Liver (tissue), 9 donors: ENCODE data around the gene TIGD1. TPM values are rescaled to one million over a fixed set of nuclear protein-coding genes. Genes with fewer than 3 reads are reported as not detected.
"Not testable (repeated sequence)": the region's sequence is repeated elsewhere in the genome, so short reads cannot be mapped to it uniquely, and the experiment has no call there.

Experiments
- DNase-seq: peaks from one replicate; pipeline ENCODE4 v3.0.0-alpha.2; 2017; ENCODE audit warnings: low spot score
- H3K27ac ChIP-seq, 2 donors: one replicate each; pipeline ENCODE4 v1.7.0; 2013; ENCODE audit warnings: inconsistent platforms in 2 of 2, low read length in 2 of 2, control low read depth in 1 of 2, low read depth in 1 of 2, mild to moderate bottlenecking in 1 of 2
- H3K27me3 ChIP-seq, 4 donors: one replicate each; pipeline versions ENCODE4 v1.6.1 to v1.7.0; 2013; ENCODE audit warnings: low read length in 3 of 4, inconsistent platforms in 1 of 4, mild to moderate bottlenecking in 1 of 4, moderate library complexity in 1 of 4; ENCODE audit not compliant: control insufficient read depth in 4 of 4, insufficient read depth in 4 of 4
- H3K36me3 ChIP-seq, 4 donors: one replicate each; pipeline versions ENCODE4 v1.6.1 to v1.7.0; 2013; ENCODE audit warnings: low read length in 3 of 4, mild to moderate bottlenecking in 3 of 4, low read depth in 1 of 4, moderate library complexity in 1 of 4; ENCODE audit not compliant: control insufficient read depth in 4 of 4, insufficient read depth in 3 of 4
- H3K4me1 ChIP-seq, 4 donors: one replicate each; pipeline versions ENCODE4 v1.6.1 to v1.7.0; 2013; ENCODE audit warnings: low read length in 3 of 4, mild to moderate bottlenecking in 3 of 4, moderate library complexity in 1 of 4; ENCODE audit not compliant: control insufficient read depth in 4 of 4, insufficient read depth in 4 of 4
- H3K4me3 ChIP-seq, 3 donors: one replicate each; pipeline versions ENCODE4 v1.6.1 to v1.7.0; 2013; ENCODE audit warnings: low read length in 3 of 3, control low read depth in 1 of 3, low read depth in 1 of 3, mild to moderate bottlenecking in 1 of 3
- H3K9ac ChIP-seq, 2 donors: one replicate each; pipeline ENCODE4 v1.7.0; 2013; ENCODE audit warnings: low read length in 2 of 2, mild to moderate bottlenecking in 2 of 2, moderate library complexity in 2 of 2, control low read depth in 1 of 2, low read depth in 1 of 2
- H3K9me3 ChIP-seq, 4 donors: one replicate each; pipeline versions ENCODE4 v1.6.1 to v1.7.0; 2013; ENCODE audit warnings: low read length in 3 of 4; ENCODE audit not compliant: control insufficient read depth in 4 of 4
- FOXA1 ChIP-seq: IDR thresholded peaks from 2 replicates; pipeline ENCODE4 v1.6.1; 2016; ENCODE audit warnings: antibody characterized with exemption
- FOXA2 ChIP-seq: IDR thresholded peaks from 2 replicates; pipeline ENCODE4 v1.6.1; 2016; ENCODE audit warnings: antibody characterized with exemption
- GABPA ChIP-seq, 2 donors: IDR thresholded peaks in 1 of 2; conservative IDR thresholded peaks in 1 of 2; 2 replicates each; pipeline ENCODE4 v1.6.1; 2016; ENCODE audit warnings: antibody characterized with exemption in 2 of 2, mild to moderate bottlenecking in 1 of 2, moderate library complexity in 1 of 2
- HNF4A ChIP-seq, 2 donors: conservative IDR thresholded peaks; 2 replicates each; pipeline ENCODE4 v1.6.1; 2016; ENCODE audit warnings: antibody characterized with exemption in 2 of 2, mild to moderate bottlenecking in 2 of 2
- HNF4G ChIP-seq: IDR thresholded peaks from 2 replicates; pipeline ENCODE4 v1.6.1; 2016; ENCODE audit warnings: antibody characterized with exemption
- JUND ChIP-seq, 2 donors: IDR thresholded peaks; 2 replicates each; pipeline ENCODE4 v1.6.1; 2016; ENCODE audit warnings: antibody characterized with exemption in 2 of 2
- NR2F2 ChIP-seq: IDR thresholded peaks from 2 replicates; pipeline ENCODE4 v1.6.1; 2016; ENCODE audit warnings: antibody characterized with exemption
- RAD21 ChIP-seq, 2 donors: IDR thresholded peaks; 2 replicates each; pipeline ENCODE4 v1.6.1; 2016; ENCODE audit warnings: antibody characterized with exemption in 2 of 2, mild to moderate bottlenecking in 2 of 2
- RXRA ChIP-seq, 2 donors: IDR thresholded peaks; 2 replicates each; pipeline ENCODE4 v1.6.1; 2017 to 2018; ENCODE audit warnings: antibody characterized with exemption in 2 of 2, mild to moderate bottlenecking in 1 of 2
- SP1 ChIP-seq: IDR thresholded peaks from 2 replicates; pipeline ENCODE4 v1.6.1; 2018; ENCODE audit warnings: antibody characterized with exemption, mild to moderate bottlenecking
- TAF1 ChIP-seq: conservative IDR thresholded peaks from 2 replicates; pipeline ENCODE4 v1.6.1; 2016; ENCODE audit warnings: antibody characterized with exemption, mild to moderate bottlenecking
- YY1 ChIP-seq: IDR thresholded peaks from 2 replicates; pipeline ENCODE4 v1.6.1; 2016; ENCODE audit warnings: antibody characterized with exemption, mild to moderate bottlenecking
- WGBS: extraction: QIAGEN DNeasy Blood & Tissue Kit; methylation state at CpG from one replicate; pipeline ENCODE4 v1.1.7; 2013; 5-methylcytosine and 5-hydroxymethylcytosine counted together
- polyA plus RNA-seq, 2 donors: library from polyadenylated mRNA; stranded (reverse) in 1 of 2; unstranded in 1 of 2; fragments of 200-250 nt in 1 of 2; fragments of >200 nt in 1 of 2; fragmentation: Nextera tagmentation in 1 of 2; extraction: Ambion mirVana in 1 of 2; gene quantifications; one replicate each; pipeline versions ENCODE4 v1.2.1 to v1.2.3, GENCODE V29; 2013 to 2015
- total RNA-seq, 2 donors: library from RNA; depleted of rRNA; stranded (reverse); fragments of >200 nt; gene quantifications; one replicate each; pipeline ENCODE4 v1.2.3, GENCODE V29; 2014
- TF ChIP-seq, protein P1 (sequence below): IDR thresholded peaks from 2 replicates; pipeline ENCODE4 v1.6.1; 2016; ENCODE audit warnings: antibody characterized with exemption
- TF ChIP-seq, protein P2 (sequence below): IDR thresholded peaks from 2 replicates; pipeline ENCODE4 v1.6.1; 2016; ENCODE audit warnings: antibody characterized with exemption
- TF ChIP-seq, protein P3 (sequence below): fragments of 150-350 bp; IDR thresholded peaks from 2 replicates; pipeline ENCODE4 v1.5.1; 2017; ENCODE audit warnings: improper control_type of control experiment, low read depth, low read length; ENCODE audit not compliant: missing input control
- TF ChIP-seq, protein P4 (sequence below): IDR thresholded peaks from 2 replicates; pipeline ENCODE4 v1.6.1; 2016; ENCODE audit warnings: antibody characterized with exemption, mild to moderate bottlenecking
- TF ChIP-seq, protein P5 (sequence below): IDR thresholded peaks from 2 replicates; pipeline ENCODE4 v1.6.1; 2016; ENCODE audit warnings: antibody characterized with exemption
- donor health status: healthy.
- donor health status: healthy.
- donor health status: healthy.
- donor health status: healthy.
- donor health status: healthy.

TIGD1 gene
- total and polyA plus RNA-seq, 4 donors: 0.50 to 3.0 (median 1.7) TPM

DNA sequence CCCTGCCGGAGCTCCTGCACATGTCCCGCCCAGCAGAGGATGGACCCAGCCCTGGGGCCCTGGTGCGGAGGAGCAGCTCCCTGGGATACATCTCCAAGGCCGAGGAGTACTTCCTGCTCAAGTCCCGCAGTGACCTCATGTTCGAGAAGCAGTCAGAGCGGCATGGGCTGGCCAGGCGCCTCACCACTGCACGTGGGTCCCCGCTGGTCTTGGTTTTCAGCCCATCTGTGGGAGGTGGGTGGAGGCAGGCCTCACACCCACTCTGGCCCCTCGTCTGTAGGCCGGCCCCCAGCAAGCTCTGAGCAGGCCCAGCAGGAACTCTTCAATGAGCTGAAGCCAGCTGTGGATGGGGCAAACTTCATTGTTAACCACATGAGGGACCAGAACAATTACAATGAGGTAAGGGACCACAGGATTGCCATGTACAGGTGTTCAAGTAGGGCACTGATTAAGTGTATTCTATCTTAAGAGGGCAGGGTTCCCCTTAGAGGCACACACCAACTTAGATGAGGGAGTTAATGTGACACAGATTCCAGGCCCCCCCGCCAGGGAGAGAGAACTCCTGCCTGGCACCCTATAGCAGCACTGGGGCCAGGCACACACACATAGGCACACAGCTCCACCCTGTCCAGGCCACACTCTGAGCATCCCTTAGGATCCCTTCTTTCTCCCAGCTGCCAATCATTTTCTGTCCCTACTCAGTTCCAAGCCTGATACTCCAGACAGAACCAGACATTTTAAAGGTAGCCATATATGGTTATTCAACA, 16.2 kb downstream of the TIGD1 start:
- TF ChIP-seq GABPA (IDR thresholded peaks at IDR 0.05 in 1 of 2, conservative IDR thresholded peaks at IDR 0.05 in 1 of 2) (no peak), SP1 (no peak), NR2F2 (no peak), FOXA1 (no peak), FOXA2 (no peak)
- H3K27ac ChIP-seq: no peak overlapping the region
- DNase-seq: no peak
- H3K9me3 ChIP-seq: peaks cover 0 to 3% (median under 1%) of the 10 kb centered on the region in 4 donors
- no peaks in the 10 kb centered on the region for H3K36me3 ChIP-seq
- no peak overlapping the region for H3K9ac ChIP-seq
- 84% methylated on average over 13 of the region's 13 CpGs for WGBS
- H3K4me3 ChIP-seq: no peak overlapping the region
- H3K4me1 ChIP-seq: no peaks in the 10 kb centered on the region
- H3K27me3 ChIP-seq: no peaks in the 10 kb centered on the region

DNA sequence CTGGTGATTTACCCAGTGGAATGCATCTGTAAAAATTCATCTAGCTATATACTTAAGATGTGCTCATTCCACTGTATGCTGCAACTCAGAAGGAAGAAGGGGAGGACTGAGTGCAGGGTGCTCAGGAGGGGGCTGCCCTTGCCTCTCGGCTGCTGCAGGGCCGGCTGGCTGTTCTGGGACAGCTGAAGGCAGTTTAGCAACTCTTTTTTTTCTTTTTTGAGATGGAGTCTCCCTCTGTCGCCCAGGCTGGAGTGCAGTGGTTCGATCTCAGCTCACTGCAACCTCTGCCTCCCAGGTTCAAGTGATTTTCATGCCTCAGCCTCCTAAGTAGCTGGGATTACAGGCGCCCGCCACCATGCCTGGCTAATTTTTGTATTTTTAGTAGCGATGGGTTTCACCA, 17.5 kb downstream of the TIGD1 start:
- not testable (repeated sequence) for DNase-seq, H3K4me1 ChIP-seq, H3K36me3 ChIP-seq, H3K4me3 ChIP-seq, H3K9ac ChIP-seq, H3K27me3 ChIP-seq, H3K27ac ChIP-seq, H3K9me3 ChIP-seq
- 88% methylated on average over 7 of the region's 7 CpGs for WGBS

DNA sequence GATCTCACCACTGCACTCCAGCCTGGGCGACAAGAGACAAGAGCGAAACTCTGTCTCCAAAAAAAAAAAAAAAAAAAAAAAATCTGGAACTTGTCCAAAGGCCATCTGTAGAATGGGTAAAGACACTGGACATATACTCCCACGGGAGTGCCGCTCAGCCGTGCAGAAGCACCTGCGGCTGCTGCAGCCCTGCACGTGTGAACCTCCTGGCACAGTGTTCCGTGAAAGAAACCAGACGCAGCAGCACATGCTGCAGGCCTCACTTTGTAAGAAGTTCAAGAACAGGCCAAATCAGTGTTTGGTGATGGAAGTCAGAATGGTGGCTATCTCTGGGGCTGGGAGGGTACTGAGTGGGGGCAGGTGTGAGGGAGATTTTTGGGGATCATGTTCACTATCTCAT, 17.9 kb downstream of the TIGD1 start:
- no peak overlapping the region for H3K9ac ChIP-seq
- H3K9me3 ChIP-seq: peaks cover 0 to 3% (median under 1%) of the 10 kb centered on the region in 4 donors
- H3K27ac ChIP-seq: no peak overlapping the region
- no peaks in the 10 kb centered on the region for H3K36me3 ChIP-seq
- DNase-seq: no peak
- H3K27me3 ChIP-seq: peaks cover 0 to 2% (median 0%) of the 10 kb centered on the region in 4 donors
- TF ChIP-seq GABPA (IDR thresholded peaks at IDR 0.05 in 1 of 2, conservative IDR thresholded peaks at IDR 0.05 in 1 of 2) (no peak), NR2F2 (no peak), YY1 (no peak), RAD21 (IDR thresholded peaks at IDR 0.05) (no peak), RXRA (IDR thresholded peaks at IDR 0.05) (no peak), HNF4A (conservative IDR thresholded peaks at IDR 0.05) (no peak), HNF4G (no peak), TAF1 (no peak), JUND (IDR thresholded peaks at IDR 0.05) (no peak), FOXA1 (no peak), FOXA2 (no peak), SP1 (no peak)
- TF ChIP-seq, protein P1, sequence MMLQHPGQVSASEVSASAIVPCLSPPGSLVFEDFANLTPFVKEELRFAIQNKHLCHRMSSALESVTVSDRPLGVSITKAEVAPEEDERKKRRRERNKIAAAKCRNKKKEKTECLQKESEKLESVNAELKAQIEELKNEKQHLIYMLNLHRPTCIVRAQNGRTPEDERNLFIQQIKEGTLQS: no peak
- TF ChIP-seq, protein P2, sequence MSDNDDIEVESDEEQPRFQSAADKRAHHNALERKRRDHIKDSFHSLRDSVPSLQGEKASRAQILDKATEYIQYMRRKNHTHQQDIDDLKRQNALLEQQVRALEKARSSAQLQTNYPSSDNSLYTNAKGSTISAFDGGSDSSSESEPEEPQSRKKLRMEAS: no peak
- TF ChIP-seq, protein P3, sequence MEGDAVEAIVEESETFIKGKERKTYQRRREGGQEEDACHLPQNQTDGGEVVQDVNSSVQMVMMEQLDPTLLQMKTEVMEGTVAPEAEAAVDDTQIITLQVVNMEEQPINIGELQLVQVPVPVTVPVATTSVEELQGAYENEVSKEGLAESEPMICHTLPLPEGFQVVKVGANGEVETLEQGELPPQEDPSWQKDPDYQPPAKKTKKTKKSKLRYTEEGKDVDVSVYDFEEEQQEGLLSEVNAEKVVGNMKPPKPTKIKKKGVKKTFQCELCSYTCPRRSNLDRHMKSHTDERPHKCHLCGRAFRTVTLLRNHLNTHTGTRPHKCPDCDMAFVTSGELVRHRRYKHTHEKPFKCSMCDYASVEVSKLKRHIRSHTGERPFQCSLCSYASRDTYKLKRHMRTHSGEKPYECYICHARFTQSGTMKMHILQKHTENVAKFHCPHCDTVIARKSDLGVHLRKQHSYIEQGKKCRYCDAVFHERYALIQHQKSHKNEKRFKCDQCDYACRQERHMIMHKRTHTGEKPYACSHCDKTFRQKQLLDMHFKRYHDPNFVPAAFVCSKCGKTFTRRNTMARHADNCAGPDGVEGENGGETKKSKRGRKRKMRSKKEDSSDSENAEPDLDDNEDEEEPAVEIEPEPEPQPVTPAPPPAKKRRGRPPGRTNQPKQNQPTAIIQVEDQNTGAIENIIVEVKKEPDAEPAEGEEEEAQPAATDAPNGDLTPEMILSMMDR: no peak
- TF ChIP-seq, protein P4, sequence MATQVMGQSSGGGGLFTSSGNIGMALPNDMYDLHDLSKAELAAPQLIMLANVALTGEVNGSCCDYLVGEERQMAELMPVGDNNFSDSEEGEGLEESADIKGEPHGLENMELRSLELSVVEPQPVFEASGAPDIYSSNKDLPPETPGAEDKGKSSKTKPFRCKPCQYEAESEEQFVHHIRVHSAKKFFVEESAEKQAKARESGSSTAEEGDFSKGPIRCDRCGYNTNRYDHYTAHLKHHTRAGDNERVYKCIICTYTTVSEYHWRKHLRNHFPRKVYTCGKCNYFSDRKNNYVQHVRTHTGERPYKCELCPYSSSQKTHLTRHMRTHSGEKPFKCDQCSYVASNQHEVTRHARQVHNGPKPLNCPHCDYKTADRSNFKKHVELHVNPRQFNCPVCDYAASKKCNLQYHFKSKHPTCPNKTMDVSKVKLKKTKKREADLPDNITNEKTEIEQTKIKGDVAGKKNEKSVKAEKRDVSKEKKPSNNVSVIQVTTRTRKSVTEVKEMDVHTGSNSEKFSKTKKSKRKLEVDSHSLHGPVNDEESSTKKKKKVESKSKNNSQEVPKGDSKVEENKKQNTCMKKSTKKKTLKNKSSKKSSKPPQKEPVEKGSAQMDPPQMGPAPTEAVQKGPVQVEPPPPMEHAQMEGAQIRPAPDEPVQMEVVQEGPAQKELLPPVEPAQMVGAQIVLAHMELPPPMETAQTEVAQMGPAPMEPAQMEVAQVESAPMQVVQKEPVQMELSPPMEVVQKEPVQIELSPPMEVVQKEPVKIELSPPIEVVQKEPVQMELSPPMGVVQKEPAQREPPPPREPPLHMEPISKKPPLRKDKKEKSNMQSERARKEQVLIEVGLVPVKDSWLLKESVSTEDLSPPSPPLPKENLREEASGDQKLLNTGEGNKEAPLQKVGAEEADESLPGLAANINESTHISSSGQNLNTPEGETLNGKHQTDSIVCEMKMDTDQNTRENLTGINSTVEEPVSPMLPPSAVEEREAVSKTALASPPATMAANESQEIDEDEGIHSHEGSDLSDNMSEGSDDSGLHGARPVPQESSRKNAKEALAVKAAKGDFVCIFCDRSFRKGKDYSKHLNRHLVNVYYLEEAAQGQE: no peak
- TF ChIP-seq, protein P5, sequence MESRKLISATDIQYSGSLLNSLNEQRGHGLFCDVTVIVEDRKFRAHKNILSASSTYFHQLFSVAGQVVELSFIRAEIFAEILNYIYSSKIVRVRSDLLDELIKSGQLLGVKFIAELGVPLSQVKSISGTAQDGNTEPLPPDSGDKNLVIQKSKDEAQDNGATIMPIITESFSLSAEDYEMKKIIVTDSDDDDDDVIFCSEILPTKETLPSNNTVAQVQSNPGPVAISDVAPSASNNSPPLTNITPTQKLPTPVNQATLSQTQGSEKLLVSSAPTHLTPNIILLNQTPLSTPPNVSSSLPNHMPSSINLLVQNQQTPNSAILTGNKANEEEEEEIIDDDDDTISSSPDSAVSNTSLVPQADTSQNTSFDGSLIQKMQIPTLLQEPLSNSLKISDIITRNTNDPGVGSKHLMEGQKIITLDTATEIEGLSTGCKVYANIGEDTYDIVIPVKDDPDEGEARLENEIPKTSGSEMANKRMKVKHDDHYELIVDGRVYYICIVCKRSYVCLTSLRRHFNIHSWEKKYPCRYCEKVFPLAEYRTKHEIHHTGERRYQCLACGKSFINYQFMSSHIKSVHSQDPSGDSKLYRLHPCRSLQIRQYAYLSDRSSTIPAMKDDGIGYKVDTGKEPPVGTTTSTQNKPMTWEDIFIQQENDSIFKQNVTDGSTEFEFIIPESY: no peak
- 83% methylated on average over 9 of the region's 9 CpGs for WGBS
- H3K4me1 ChIP-seq: no peaks in the 10 kb centered on the region
- H3K4me3 ChIP-seq: no peak overlapping the region
